ENCODE measurements around the gene HMCN2. TPM values are rescaled to one million over a fixed set of nuclear protein-coding genes. Genes with fewer than 3 reads are reported as not detected.

HMCN2 gene
- total and polyA plus RNA-seq, 2 donors (not counting 1 experiment from before 2014, with no cell fraction given), result 0.01 TPM; not detected in 1

DNA sequence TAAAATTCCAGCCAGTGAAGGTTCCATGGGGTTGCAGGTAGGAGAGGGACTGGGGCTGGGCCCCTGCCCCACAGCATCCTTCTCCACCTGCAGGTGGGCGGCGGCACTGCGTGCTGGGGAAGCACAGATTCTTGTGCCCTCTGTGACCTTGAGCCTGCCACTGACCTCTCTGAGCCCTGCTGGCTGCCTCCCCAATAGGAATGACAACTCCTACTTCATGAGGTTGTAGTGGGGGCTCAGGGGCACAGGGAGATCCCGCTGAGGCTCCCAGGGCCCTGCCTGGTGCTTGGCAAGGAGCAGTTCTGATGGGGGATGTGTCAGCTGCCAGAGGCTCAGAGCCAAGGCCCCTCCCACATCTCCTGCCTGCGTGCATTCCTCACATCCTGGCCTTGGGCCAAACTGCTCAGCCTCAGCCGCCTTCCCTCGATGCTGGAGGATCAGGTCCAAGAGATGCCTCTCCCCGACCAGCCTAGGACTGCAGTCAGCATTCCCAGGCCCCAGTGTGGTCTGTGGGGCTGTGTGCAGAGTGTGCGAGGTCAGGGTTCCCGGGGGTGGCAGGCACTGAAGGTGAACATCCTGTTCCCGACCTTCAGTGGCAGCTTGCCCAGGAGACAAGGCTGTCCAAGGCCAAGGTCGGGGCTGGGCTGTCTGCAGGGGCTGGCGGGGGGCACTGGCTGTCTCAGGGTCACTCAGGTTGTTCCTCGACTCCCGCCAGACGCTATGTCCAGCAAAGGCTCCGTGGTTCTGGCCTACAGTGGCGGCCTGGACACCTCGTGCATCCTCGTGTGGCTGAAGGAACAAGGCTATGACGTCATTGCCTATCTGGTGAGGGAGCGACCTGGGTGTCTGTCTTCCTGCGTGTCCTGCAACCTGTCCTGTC, 186.2 kb downstream of the HMCN2 start:
- CTCF ChIA-PET, result no interaction called here
- H4K20me1 ChIP-seq (ENCODE audit: control insufficient read depth, insufficient read depth, low read length, poor library complexity, severe bottlenecking), result no peaks in the 10 kb centered on the region
- H3K36me3 ChIP-seq (replicated peaks in 1 of 2; ENCODE audit: control extremely low read depth in 1 of 2, control insufficient read depth in 1 of 2, extremely low read depth in 1 of 2, insufficient read depth in 2 of 2, low read length in 1 of 2), result no peaks in the 10 kb centered on the region
- no peaks in the 10 kb centered on the region for H3K79me2 ChIP-seq (ENCODE audit: control insufficient read depth, insufficient read depth, low read length)
- 53% methylated on average over 20 of the region's 23 CpGs for WGBS (ENCODE audit: insufficient coverage)
- H3K4me3 ChIP-seq (ENCODE audit: control extremely low read depth in 1 of 5, extremely low read depth in 1 of 5, insufficient read depth in 1 of 5, low read depth in 2 of 5, low read length in 4 of 5), result no peak overlapping the region
- peaks cover 21% of the 10 kb centered on the region for H3K27me3 Mint-ChIP-seq
- DNase-seq (no peak), ATAC-seq (ENCODE audit: low read depth) (no peak)
- no peaks in the 10 kb centered on the region for H3K9me3 Mint-ChIP-seq (ENCODE audit: insufficient read depth)
- intact Hi-C loops (cut with micrococcal nuclease), result no loop called here
- H3K27ac Mint-ChIP-seq, result no peak overlapping the region
- TF ChIP-seq, protein P1, sequence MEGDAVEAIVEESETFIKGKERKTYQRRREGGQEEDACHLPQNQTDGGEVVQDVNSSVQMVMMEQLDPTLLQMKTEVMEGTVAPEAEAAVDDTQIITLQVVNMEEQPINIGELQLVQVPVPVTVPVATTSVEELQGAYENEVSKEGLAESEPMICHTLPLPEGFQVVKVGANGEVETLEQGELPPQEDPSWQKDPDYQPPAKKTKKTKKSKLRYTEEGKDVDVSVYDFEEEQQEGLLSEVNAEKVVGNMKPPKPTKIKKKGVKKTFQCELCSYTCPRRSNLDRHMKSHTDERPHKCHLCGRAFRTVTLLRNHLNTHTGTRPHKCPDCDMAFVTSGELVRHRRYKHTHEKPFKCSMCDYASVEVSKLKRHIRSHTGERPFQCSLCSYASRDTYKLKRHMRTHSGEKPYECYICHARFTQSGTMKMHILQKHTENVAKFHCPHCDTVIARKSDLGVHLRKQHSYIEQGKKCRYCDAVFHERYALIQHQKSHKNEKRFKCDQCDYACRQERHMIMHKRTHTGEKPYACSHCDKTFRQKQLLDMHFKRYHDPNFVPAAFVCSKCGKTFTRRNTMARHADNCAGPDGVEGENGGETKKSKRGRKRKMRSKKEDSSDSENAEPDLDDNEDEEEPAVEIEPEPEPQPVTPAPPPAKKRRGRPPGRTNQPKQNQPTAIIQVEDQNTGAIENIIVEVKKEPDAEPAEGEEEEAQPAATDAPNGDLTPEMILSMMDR (IDR thresholded peaks at IDR 0.05), result peak; percentile 15
- TF ChIP-seq EZH2 (IDR thresholded peaks at IDR 0.05; ENCODE audit: borderline replicate concordance, insufficient read depth, low read depth, low read length, poor library complexity, severe bottlenecking), result no peak
- POLR2A ChIA-PET, result no interaction called here
- H3K9me3 ChIP-seq (ENCODE audit: control extremely low read depth in 1 of 3, control insufficient read depth in 2 of 3, insufficient read depth in 1 of 3, low read length in 2 of 3), result no peaks in the 10 kb centered on the region
- peaks cover 0 to 9% (median 1%) of the 10 kb centered on the region in 4 experiments for H3K27me3 ChIP-seq (replicated peaks in 1 of 4; ENCODE audit: control extremely low read depth in 1 of 4, control insufficient read depth in 3 of 4, insufficient read depth in 4 of 4, low read length in 3 of 4)
- no peak overlapping the region for H3K9ac ChIP-seq (ENCODE audit: low read length)
- H3K4me1 ChIP-seq (ENCODE audit: control insufficient read depth in 2 of 2, insufficient read depth in 2 of 2, low read length in 2 of 2), result no peaks in the 10 kb centered on the region
- H3K4me3 Mint-ChIP-seq, result no peak overlapping the region
- H3K27ac ChIP-seq (ENCODE audit: low read length in 2 of 2), result no peak overlapping the region
- H3K4me2 ChIP-seq (replicated peaks; ENCODE audit: low read depth, low read length, poor library complexity, severe bottlenecking), result no peak overlapping the region
- H2AFZ ChIP-seq (ENCODE audit: insufficient read depth, low read depth, low read length, poor library complexity, severe bottlenecking), result no peak overlapping the region
- no peaks in the 10 kb centered on the region for H3K4me1 Mint-ChIP-seq

DNA sequence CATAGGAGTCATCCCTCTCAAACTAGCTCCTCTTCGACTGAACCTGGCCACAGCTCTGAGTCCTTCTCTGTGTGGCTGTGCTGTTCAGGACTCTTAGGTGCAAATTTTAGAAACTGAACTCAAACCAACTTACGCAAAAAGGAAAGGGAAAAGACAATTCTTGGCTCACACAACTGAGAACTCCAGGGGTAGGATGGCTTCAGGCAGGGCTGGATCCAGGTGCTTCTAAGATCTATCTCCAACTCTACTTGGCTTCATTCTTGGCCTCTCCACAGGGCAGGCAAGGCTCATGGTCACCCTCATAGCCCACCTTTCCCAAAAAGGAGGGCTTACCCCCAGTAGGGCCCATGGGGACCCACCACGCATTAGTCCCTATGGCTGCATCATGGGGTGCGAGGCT, 187.3 kb downstream of the HMCN2 start:
- no peak overlapping the region for H3K4me2 ChIP-seq (replicated peaks; ENCODE audit: low read depth, low read length, poor library complexity, severe bottlenecking)
- no peaks in the 10 kb centered on the region for H3K4me1 ChIP-seq (ENCODE audit: control insufficient read depth in 2 of 2, insufficient read depth in 2 of 2, low read length in 2 of 2)
- no peaks in the 10 kb centered on the region for H4K20me1 ChIP-seq (ENCODE audit: control insufficient read depth, insufficient read depth, low read length, poor library complexity, severe bottlenecking)
- intact Hi-C loops (cut with micrococcal nuclease), result no loop called here
- no peaks in the 10 kb centered on the region for H3K9me3 ChIP-seq (ENCODE audit: control extremely low read depth in 1 of 3, control insufficient read depth in 2 of 3, insufficient read depth in 1 of 3, low read length in 2 of 3)
- H3K27ac ChIP-seq (ENCODE audit: low read length in 2 of 2), result no peak overlapping the region
- TF ChIP-seq EZH2 (IDR thresholded peaks at IDR 0.05; ENCODE audit: borderline replicate concordance, insufficient read depth, low read depth, low read length, poor library complexity, severe bottlenecking), result no peak
- TF ChIP-seq, protein P1 (IDR thresholded peaks at IDR 0.05), result no peak
- Mint-ChIP-seq H3K27me3 (peaks cover 16% of the 10 kb centered on the region), H3K4me1 (no peaks in the 10 kb centered on the region), H3K4me3 (no peak overlapping the region), H3K27ac (no peak overlapping the region), H3K9me3 (ENCODE audit: insufficient read depth) (no peaks in the 10 kb centered on the region)
- WGBS (ENCODE audit: insufficient coverage), result 87% methylated on average over 4 of the region's 4 CpGs
- no peak overlapping the region for H3K4me3 ChIP-seq (ENCODE audit: control extremely low read depth in 1 of 5, extremely low read depth in 1 of 5, insufficient read depth in 1 of 5, low read depth in 2 of 5, low read length in 4 of 5)
- no peak for DNase-seq
- peaks cover 0 to 6% (median 0%) of the 10 kb centered on the region in 4 experiments for H3K27me3 ChIP-seq (replicated peaks in 1 of 4; ENCODE audit: control extremely low read depth in 1 of 4, control insufficient read depth in 3 of 4, insufficient read depth in 4 of 4, low read length in 3 of 4)
- no peaks in the 10 kb centered on the region for H3K36me3 ChIP-seq (replicated peaks in 1 of 2; ENCODE audit: control extremely low read depth in 1 of 2, control insufficient read depth in 1 of 2, extremely low read depth in 1 of 2, insufficient read depth in 2 of 2, low read length in 1 of 2)
- no peak overlapping the region for H3K9ac ChIP-seq (ENCODE audit: low read length)
- ChIA-PET POLR2A (no interaction called here), CTCF (interaction anchor here (0.6 kb wide), 1 partner anchor 233 kb away, joined by 3 read pairs; no protein-coding TSS in a partner anchor)
- no peak overlapping the region for H2AFZ ChIP-seq (ENCODE audit: insufficient read depth, low read depth, low read length, poor library complexity, severe bottlenecking)
- no peak for ATAC-seq (ENCODE audit: low read depth)
- no peaks in the 10 kb centered on the region for H3K79me2 ChIP-seq (ENCODE audit: control insufficient read depth, insufficient read depth, low read length)
